HCT116 (cell line): ENCODE data around the gene PDE2A. TPM values are rescaled to one million over a fixed set of nuclear protein-coding genes. Genes with fewer than 3 reads are reported as not detected.
"Not testable (repeated sequence)": the region's sequence is repeated elsewhere in the genome, so short reads cannot be mapped to it uniquely, and the experiment has no call there.

ENCODE experiments used
- ATAC-seq: fragments of 200-7000 bp; cut with Tn5 transposase; 2 replicates; pipeline ENCODE4 v1.9.1; 2020; ENCODE audit warnings: mild to moderate bottlenecking, moderate library complexity
- BruUV-seq: library from RNA; stranded (reverse); fragments of 400-500 nt; replicated peaks from 2 replicates; lab custom pipeline; 2021; lab: Mats Ljungman, UMichigan
- CTCF ChIA-PET: fragments of 300-600 bp; sonication (Branson Sonifier 250); formaldehyde crosslinking; loops from one replicate; lab custom pipeline; 2021; ENCODE audit warnings: antibody characterized with exemption; lab: Charles Lee
- POLR2A ChIA-PET: fragments of 300-600, 350-600 bp; sonication (Branson Sonifier 250); formaldehyde crosslinking; loops from one replicate; lab custom pipeline; 2021; ENCODE audit warnings: antibody characterized with exemption; lab: Charles Lee
- RAD21 ChIA-PET, 2 experiments: fragments of 300-600 bp; sonication (Branson Sonifier 250); formaldehyde crosslinking; loops; one replicate each; lab custom pipeline; 2023; ENCODE audit warnings: low total read pairs in 2 of 2; ENCODE audit not compliant: uncharacterized antibody in 2 of 2, unreplicated experiment in 2 of 2, low non-redundant PET in 1 of 2; lab: Charles Lee
- DNase-seq: peaks from one replicate; pipeline ENCODE4 v3.0.0-alpha.2; 2010; ENCODE audit warnings: low read depth, low spot score
- H2AFZ ChIP-seq: fragments of 200-600 bp; shearing (Covaris generic), sonication (generic); 2 replicates; pipeline ENCODE4 v1.6.1; 2017; ENCODE audit warnings: low read depth, mixed run types, mixed read lengths, antibody characterized with exemption, low read length; ENCODE audit not compliant: poor library complexity, severe bottlenecking
- H3K27ac ChIP-seq: 2 replicates; pipeline ENCODE4 v1.5.1; 2012; ENCODE audit warnings: low read depth, low read length
- H3K27me3 ChIP-seq: fragments of 200-600 bp; sonication (generic); 2 replicates; pipeline ENCODE4 v1.6.1; 2016; ENCODE audit warnings: mixed run types, low read length, mixed read lengths; ENCODE audit not compliant: insufficient read depth
- H3K36me3 ChIP-seq, 2 experiments: fragments of 200-500 bp in 1 of 2; fragments of 200-600 bp in 1 of 2; sonication (Bioruptor generic) in 1 of 2; sonication (generic) in 1 of 2; 2 replicates each; pipeline versions ENCODE4 v1.5.1 to v1.6.1; 2014 to 2016; ENCODE audit warnings: low read length in 2 of 2, inconsistent platforms in 1 of 2, mixed read lengths in 1 of 2, mixed run types in 1 of 2; ENCODE audit not compliant: insufficient read depth in 2 of 2, control insufficient read depth in 1 of 2
- H3K4me1 ChIP-seq, 2 experiments: fragments of 200-600 bp in 1 of 2; sonication (generic) in 1 of 2; 2 replicates each; pipeline versions ENCODE4 v1.5.1 to v1.6.1; 2012 to 2017; ENCODE audit warnings: low read length in 2 of 2, inconsistent platforms in 1 of 2, mild to moderate bottlenecking in 1 of 2, mixed read lengths in 1 of 2, mixed run types in 1 of 2, moderate library complexity in 1 of 2; ENCODE audit not compliant: insufficient read depth in 2 of 2, control insufficient read depth in 1 of 2
- H3K4me2 ChIP-seq: fragments of 200-600 bp; sonication (generic); 2 replicates; pipeline ENCODE4 v1.6.1; 2017; ENCODE audit warnings: mixed run types, low read length, mixed read lengths
- H3K4me3 ChIP-seq, 2 experiments: fragments of 200-600 bp in 1 of 2; sonication (generic) in 1 of 2; replicated peaks in 1 of 2; 2 replicates each; pipeline ENCODE4 v1.5.1; 2011 to 2016; ENCODE audit warnings: low read length in 2 of 2, control low read depth in 1 of 2, low read depth in 1 of 2, mild to moderate bottlenecking in 1 of 2, mixed read lengths in 1 of 2, mixed run types in 1 of 2
- H3K79me2 ChIP-seq: fragments of 200-600 bp; sonication (generic); 2 replicates; pipeline ENCODE4 v1.6.1; 2017; ENCODE audit warnings: mild to moderate bottlenecking, mixed run types, low read length, moderate library complexity, mixed read lengths; ENCODE audit not compliant: insufficient read depth
- H3K9ac ChIP-seq: fragments of 200-600 bp; sonication (generic); 2 replicates; pipeline ENCODE4 v1.6.1; 2016; ENCODE audit warnings: low read length, mixed read lengths
- H3K9me2 ChIP-seq: fragments of 200-600 bp; sonication (generic), shearing (Covaris generic); 2 replicates; pipeline ENCODE4 v1.6.1; 2017; ENCODE audit warnings: mixed run types, mild to moderate bottlenecking, moderate library complexity; ENCODE audit not compliant: insufficient read depth
- H3K9me3 ChIP-seq, 2 experiments: fragments of 200-500 bp in 1 of 2; fragments of 200-600 bp in 1 of 2; sonication (Bioruptor generic) in 1 of 2; sonication (generic) in 1 of 2; 2 replicates each; pipeline ENCODE4 v1.6.1; 2014 to 2017; ENCODE audit warnings: low read length in 2 of 2, mixed read lengths in 2 of 2, inconsistent platforms in 1 of 2, low read depth in 1 of 2, mild to moderate bottlenecking in 1 of 2, mixed run types in 1 of 2, moderate library complexity in 1 of 2; ENCODE audit not compliant: control insufficient read depth in 1 of 2, insufficient read depth in 1 of 2
- H4K20me1 ChIP-seq: fragments of 200-600 bp; sonication (generic), shearing (Covaris generic); 2 replicates; pipeline ENCODE4 v1.6.1; 2017; ENCODE audit warnings: mixed run types, mild to moderate bottlenecking, moderate library complexity; ENCODE audit not compliant: insufficient read depth
- CEBPB ChIP-seq: IDR thresholded peaks from 2 replicates; pipeline ENCODE4 v1.6.1; 2012; ENCODE audit warnings: low read depth
- CTCF ChIP-seq, 3 experiments: fragments of 200-600 bp in 1 of 3; sonication (generic) in 1 of 3; IDR thresholded peaks in 2 of 3; conservative IDR thresholded peaks in 1 of 3; 2 replicates each; pipeline ENCODE4 v1.5.1; 2012 to 2017; ENCODE audit warnings: low read depth in 2 of 3, low read length in 2 of 3, antibody characterized with exemption in 1 of 3, borderline replicate concordance in 1 of 3, control low read depth in 1 of 3, mild to moderate bottlenecking in 1 of 3, mixed read lengths in 1 of 3, mixed run types in 1 of 3, moderate library complexity in 1 of 3; ENCODE audit not compliant: insufficient read depth in 1 of 3
- EZH2phosphoT487 ChIP-seq: fragments of 200-600 bp; IDR thresholded peaks from 2 replicates; pipeline ENCODE4 v1.6.1; 2018; ENCODE audit warnings: antibody characterized with exemption, borderline replicate concordance
- RAD21 ChIP-seq: IDR thresholded peaks from 2 replicates; pipeline ENCODE4 v1.6.1; 2012; ENCODE audit warnings: low read depth, mild to moderate bottlenecking
- SP1 ChIP-seq: IDR thresholded peaks from 2 replicates; pipeline ENCODE4 v1.6.1; 2012; ENCODE audit warnings: low read depth
- SRF ChIP-seq: IDR thresholded peaks from 2 replicates; pipeline ENCODE4 v1.6.1; 2012; ENCODE audit warnings: low read depth
- intact Hi-C: fragments of 100-400 bp; cut with micrococcal nuclease; formaldehyde crosslinking; loops from 2 replicates; pipeline ENCODE4 v1.10.0; 2022
- total RNA-seq: library from RNA; stranded (reverse); gene quantifications from one replicate; pipeline ENCODE4 v1.2.1, GENCODE V29; 2021; ENCODE audit not compliant: unreplicated experiment

PDE2A gene
- total RNA-seq, 1 experiment from 2014 or later: 7.6 TPM

- intact Hi-C loops: no loop called here
- no peak for ATAC-seq
- no peaks in the 10 kb centered on the region for H4K20me1 ChIP-seq
- ChIA-PET POLR2A (no interaction called here), CTCF (interaction anchor here (0.9 to 1.8 kb wide), 2 partner anchors 12 to 122 kb away, joined by 3 to 5 read pairs; no protein-coding TSS in a partner anchor)
- BruUV-seq: no TSS peak
- no peak for DNase-seq
- no peaks in the 10 kb centered on the region for H3K36me3 ChIP-seq
- H2AFZ ChIP-seq: no peak overlapping the region
- H3K27ac ChIP-seq: no peak overlapping the region
- H3K27me3 ChIP-seq: peaks cover 6% of the 10 kb centered on the region
- H3K4me3 ChIP-seq: no peak overlapping the region
- TF ChIP-seq SP1: no peak
- no peak for TF ChIP-seq EZH2phosphoT487
- no peak for TF ChIP-seq CEBPB
- no peak for TF ChIP-seq CTCF (IDR thresholded peaks at IDR 0.05 in 2 of 3, conservative IDR thresholded peaks at IDR 0.05 in 1 of 3; ENCODE audit: borderline replicate concordance in 1 of 3, insufficient read depth in 1 of 3, low read depth in 2 of 3, low read length in 2 of 3)
- TF ChIP-seq SRF: no peak
- no peak for TF ChIP-seq RAD21
- TF ChIP-seq, all 23 proteins: peak for 0
- Histone ChIP-seq H3K4me1 (no peaks in the 10 kb centered on the region), H3K79me2 (no peaks in the 10 kb centered on the region), H3K9me3 (no peaks in the 10 kb centered on the region), H3K9me2 (no peaks in the 10 kb centered on the region), H3K4me2 (no peak overlapping the region), H3K9ac (no peak overlapping the region)
- RAD21 ChIA-PET: no interaction called here
These were observed 112.4 kb downstream of the PDE2A start for GRCh38 chr11:72561856-72562255.

DNA sequence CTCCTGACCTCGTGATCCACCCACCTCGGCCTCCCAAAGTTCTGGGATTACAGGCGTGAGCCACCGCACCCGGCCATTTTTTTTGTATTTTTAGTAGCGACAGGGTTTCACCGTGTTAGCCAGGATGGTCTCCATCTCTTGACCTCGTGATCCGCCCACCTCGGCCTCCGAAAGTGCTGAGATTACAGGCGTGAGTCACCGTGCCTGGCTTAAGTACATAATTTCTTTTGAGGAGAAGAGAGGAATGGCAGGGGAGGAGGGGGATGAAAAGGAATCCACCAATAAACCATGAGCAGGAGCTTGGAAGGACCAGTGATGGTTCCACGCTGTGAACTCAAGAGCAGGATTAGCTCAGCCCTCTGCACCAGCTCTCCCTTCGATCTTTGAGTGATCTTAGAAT, 113.4 kb downstream of the PDE2A start:
- H3K9ac ChIP-seq, H3K9me3 ChIP-seq, H3K4me1 ChIP-seq, ATAC-seq, POLR2A ChIA-PET, H3K4me3 ChIP-seq, H3K27ac ChIP-seq, H3K9me2 ChIP-seq, H3K79me2 ChIP-seq, intact Hi-C loops, DNase-seq, H4K20me1 ChIP-seq, BruUV-seq, H3K4me2 ChIP-seq, H3K36me3 ChIP-seq, H2AFZ ChIP-seq: not testable (repeated sequence)
- ChIA-PET CTCF (interaction anchor here (0.7 to 1.8 kb wide), 2 partner anchors 123 to 138 kb away, joined by 3 to 5 read pairs; no protein-coding TSS in a partner anchor), RAD21 (interaction anchor here in 1 of 2 experiments (0.7 kb wide), 1 partner anchor 88 kb away, joined by 8 read pairs; no protein-coding TSS in a partner anchor)
- H3K27me3 ChIP-seq: peaks cover 11% of the 10 kb centered on the region
